ENCODE data around the gene INPP5J.
"Not testable (repeated sequence)": the region's sequence is repeated elsewhere in the genome, so short reads cannot be mapped to it uniquely, and the experiment has no call there.

- not testable (repeated sequence) for TF ChIP-seq CTCF (IDR thresholded peaks at IDR 0.05; ENCODE audit: low read depth, low read length, poor library complexity, severe bottlenecking); EZH2phosphoT487 (IDR thresholded peaks at IDR 0.05; ENCODE audit: borderline replicate concordance, low read length)
These were observed 49.1 kb upstream of the INPP5J start for GRCh38 chr22:31073545-31074145.
